GM10248 (cell line): ENCODE results near the gene DAB1.

ENCODE experiments used
- CTCF ChIA-PET: fragments of 300-600 bp; sonication (Branson Sonifier 250); formaldehyde crosslinking; extraction: SDS; loops from one replicate; lab custom pipeline; 2021; ENCODE audit warnings: antibody characterized with exemption; lab: Yijun Ruan, JAX
- POLR2A ChIA-PET: fragments of 350-650 bp; sonication (Branson Sonifier 250); formaldehyde crosslinking; extraction: SDS; loops from one replicate; lab custom pipeline; 2020; ENCODE audit warnings: antibody characterized with exemption; lab: Yijun Ruan, JAX
- DNase-seq: peaks from one replicate; pipeline ENCODE4 v3.0.0; 2012; ENCODE audit errors: extremely low spot score
- CTCF ChIP-seq: IDR thresholded peaks from 2 replicates; pipeline ENCODE4 v1.5.1; 2012; ENCODE audit warnings: mild to moderate bottlenecking, low read depth; ENCODE audit errors: extremely low read depth, missing control alignments, control extremely low read depth

Gene DAB1

GRCh38 chr1:57015071-57015470 lies 408.8 kb downstream of the DAB1 start:
- ChIA-PET POLR2A (no interaction called here), CTCF (no interaction called here)
- no peak for TF ChIP-seq CTCF
- no peak for DNase-seq

GRCh38 chr1:57013522-57013921 lies 410.3 kb downstream of the DAB1 start:
- DNase-seq = no peak
- CTCF ChIA-PET = interaction anchor here (1.5 to 2.2 kb wide), 2 partner anchors 10 to 22 kb away, joined by 3 to 7 read pairs; no protein-coding TSS in a partner anchor
- POLR2A ChIA-PET = no interaction called here
- TF ChIP-seq CTCF = no peak

GRCh38 chr1:57012315-57012714 lies 411.5 kb downstream of the DAB1 start:
- ChIA-PET CTCF (interaction anchor here (1.0 to 2.2 kb wide), 4 partner anchors 8 to 44 kb away, joined by 3 to 7 read pairs (median 3); no protein-coding TSS in a partner anchor), POLR2A (no interaction called here)
- no peak for DNase-seq
- no peak for TF ChIP-seq CTCF

GRCh38 chr1:57010511-57010910 lies 413.3 kb downstream of the DAB1 start:
- no peak for DNase-seq
- CTCF ChIA-PET = no interaction called here
- POLR2A ChIA-PET = no interaction called here
- TF ChIP-seq CTCF = no peak

- no peak for DNase-seq
- POLR2A ChIA-PET = no interaction called here
- CTCF ChIA-PET = interaction anchor here (0.9 to 1.1 kb wide), 2 partner anchors 10 to 18 kb away, joined by 3 to 4 read pairs; no protein-coding TSS in a partner anchor
- no peak for TF ChIP-seq CTCF
Measured at GRCh38 chr1:57007948-57008347, 415.9 kb downstream of the DAB1 start.

GRCh38 chr1:57007472-57007871 lies 416.4 kb downstream of the DAB1 start:
- ChIA-PET CTCF (interaction anchor here (0.9 to 1.1 kb wide), 3 partner anchors 10 to 18 kb away, joined by 3 to 4 read pairs (median 3); no protein-coding TSS in a partner anchor), POLR2A (no interaction called here)
- TF ChIP-seq CTCF = no peak
- no peak for DNase-seq
